Liver (tissue), 9 donors: ENCODE results near the gene YPEL2. TPM values are rescaled to one million over a fixed set of nuclear protein-coding genes. Genes with fewer than 3 reads are reported as not detected.

Source experiments
- DNase-seq: peaks from one replicate; pipeline ENCODE4 v3.0.0-alpha.2; 2017; ENCODE audit warnings: low spot score
- H3K27ac ChIP-seq, 2 donors: one replicate each; pipeline ENCODE4 v1.7.0; 2013; ENCODE audit warnings: inconsistent platforms in 2 of 2, low read length in 2 of 2, control low read depth in 1 of 2, low read depth in 1 of 2, mild to moderate bottlenecking in 1 of 2
- H3K27me3 ChIP-seq, 4 donors: one replicate each; pipeline versions ENCODE4 v1.6.1 to v1.7.0; 2013; ENCODE audit warnings: low read length in 3 of 4, inconsistent platforms in 1 of 4, mild to moderate bottlenecking in 1 of 4, moderate library complexity in 1 of 4; ENCODE audit not compliant: control insufficient read depth in 4 of 4, insufficient read depth in 4 of 4
- H3K36me3 ChIP-seq, 4 donors: one replicate each; pipeline versions ENCODE4 v1.6.1 to v1.7.0; 2013; ENCODE audit warnings: low read length in 3 of 4, mild to moderate bottlenecking in 3 of 4, low read depth in 1 of 4, moderate library complexity in 1 of 4; ENCODE audit not compliant: control insufficient read depth in 4 of 4, insufficient read depth in 3 of 4
- H3K4me1 ChIP-seq, 4 donors: one replicate each; pipeline versions ENCODE4 v1.6.1 to v1.7.0; 2013; ENCODE audit warnings: low read length in 3 of 4, mild to moderate bottlenecking in 3 of 4, moderate library complexity in 1 of 4; ENCODE audit not compliant: control insufficient read depth in 4 of 4, insufficient read depth in 4 of 4
- H3K4me3 ChIP-seq, 3 donors: one replicate each; pipeline versions ENCODE4 v1.6.1 to v1.7.0; 2013; ENCODE audit warnings: low read length in 3 of 3, control low read depth in 1 of 3, low read depth in 1 of 3, mild to moderate bottlenecking in 1 of 3
- H3K9ac ChIP-seq, 2 donors: one replicate each; pipeline ENCODE4 v1.7.0; 2013; ENCODE audit warnings: low read length in 2 of 2, mild to moderate bottlenecking in 2 of 2, moderate library complexity in 2 of 2, control low read depth in 1 of 2, low read depth in 1 of 2
- H3K9me3 ChIP-seq, 4 donors: one replicate each; pipeline versions ENCODE4 v1.6.1 to v1.7.0; 2013; ENCODE audit warnings: low read length in 3 of 4; ENCODE audit not compliant: control insufficient read depth in 4 of 4
- EGR1 ChIP-seq, 2 donors: IDR thresholded peaks; 2 replicates each; pipeline ENCODE4 v1.6.1; 2016 to 2018; ENCODE audit warnings: antibody characterized with exemption in 2 of 2, low read depth in 2 of 2
- FOXA1 ChIP-seq: IDR thresholded peaks from 2 replicates; pipeline ENCODE4 v1.6.1; 2016; ENCODE audit warnings: antibody characterized with exemption
- FOXA2 ChIP-seq: IDR thresholded peaks from 2 replicates; pipeline ENCODE4 v1.6.1; 2016; ENCODE audit warnings: antibody characterized with exemption
- GABPA ChIP-seq, 2 donors: IDR thresholded peaks in 1 of 2; conservative IDR thresholded peaks in 1 of 2; 2 replicates each; pipeline ENCODE4 v1.6.1; 2016; ENCODE audit warnings: antibody characterized with exemption in 2 of 2, mild to moderate bottlenecking in 1 of 2, moderate library complexity in 1 of 2
- HNF4A ChIP-seq, 2 donors: conservative IDR thresholded peaks; 2 replicates each; pipeline ENCODE4 v1.6.1; 2016; ENCODE audit warnings: antibody characterized with exemption in 2 of 2, mild to moderate bottlenecking in 2 of 2
- HNF4G ChIP-seq: IDR thresholded peaks from 2 replicates; pipeline ENCODE4 v1.6.1; 2016; ENCODE audit warnings: antibody characterized with exemption
- JUND ChIP-seq, 2 donors: IDR thresholded peaks; 2 replicates each; pipeline ENCODE4 v1.6.1; 2016; ENCODE audit warnings: antibody characterized with exemption in 2 of 2
- NR2F2 ChIP-seq: IDR thresholded peaks from 2 replicates; pipeline ENCODE4 v1.6.1; 2016; ENCODE audit warnings: antibody characterized with exemption
- RAD21 ChIP-seq, 2 donors: IDR thresholded peaks; 2 replicates each; pipeline ENCODE4 v1.6.1; 2016; ENCODE audit warnings: antibody characterized with exemption in 2 of 2, mild to moderate bottlenecking in 2 of 2
- RXRA ChIP-seq, 2 donors: IDR thresholded peaks; 2 replicates each; pipeline ENCODE4 v1.6.1; 2017 to 2018; ENCODE audit warnings: antibody characterized with exemption in 2 of 2, mild to moderate bottlenecking in 1 of 2
- SP1 ChIP-seq: IDR thresholded peaks from 2 replicates; pipeline ENCODE4 v1.6.1; 2018; ENCODE audit warnings: antibody characterized with exemption, mild to moderate bottlenecking
- TAF1 ChIP-seq: conservative IDR thresholded peaks from 2 replicates; pipeline ENCODE4 v1.6.1; 2016; ENCODE audit warnings: antibody characterized with exemption, mild to moderate bottlenecking
- YY1 ChIP-seq: IDR thresholded peaks from 2 replicates; pipeline ENCODE4 v1.6.1; 2016; ENCODE audit warnings: antibody characterized with exemption, mild to moderate bottlenecking
- WGBS: extraction: QIAGEN DNeasy Blood & Tissue Kit; methylation state at CpG from one replicate; pipeline ENCODE4 v1.1.7; 2013; 5-methylcytosine and 5-hydroxymethylcytosine counted together
- polyA plus RNA-seq, 2 donors: library from polyadenylated mRNA; stranded (reverse) in 1 of 2; unstranded in 1 of 2; fragments of 200-250 nt in 1 of 2; fragments of >200 nt in 1 of 2; fragmentation: Nextera tagmentation in 1 of 2; extraction: Ambion mirVana in 1 of 2; gene quantifications; one replicate each; pipeline versions ENCODE4 v1.2.1 to v1.2.3, GENCODE V29; 2013 to 2015
- total RNA-seq, 2 donors: library from RNA; depleted of rRNA; stranded (reverse); fragments of >200 nt; gene quantifications; one replicate each; pipeline ENCODE4 v1.2.3, GENCODE V29; 2014
- TF ChIP-seq, protein P1 (sequence below): IDR thresholded peaks from 2 replicates; pipeline ENCODE4 v1.6.1; 2016; ENCODE audit warnings: antibody characterized with exemption
- TF ChIP-seq, protein P2 (sequence below): fragments of 150-350 bp; IDR thresholded peaks from 2 replicates; pipeline ENCODE4 v1.5.1; 2017; ENCODE audit warnings: improper control_type of control experiment, low read depth, low read length; ENCODE audit not compliant: missing input control
- TF ChIP-seq, protein P3 (sequence below): IDR thresholded peaks from 2 replicates; pipeline ENCODE4 v1.6.1; 2016; ENCODE audit warnings: antibody characterized with exemption, mild to moderate bottlenecking
- TF ChIP-seq, protein P4 (sequence below): IDR thresholded peaks from 2 replicates; pipeline ENCODE4 v1.6.1; 2016; ENCODE audit warnings: antibody characterized with exemption
- TF ChIP-seq, protein P5 (sequence below): IDR thresholded peaks from 2 replicates; pipeline ENCODE4 v1.6.1; 2016; ENCODE audit warnings: antibody characterized with exemption
- donor health status: healthy.
- donor health status: healthy.
- donor health status: healthy.
- donor health status: healthy.
- donor health status: healthy.

YPEL2 gene
- total and polyA plus RNA-seq, 4 donors, result 4.2 to 23.8 (median 11.3) TPM

DNA sequence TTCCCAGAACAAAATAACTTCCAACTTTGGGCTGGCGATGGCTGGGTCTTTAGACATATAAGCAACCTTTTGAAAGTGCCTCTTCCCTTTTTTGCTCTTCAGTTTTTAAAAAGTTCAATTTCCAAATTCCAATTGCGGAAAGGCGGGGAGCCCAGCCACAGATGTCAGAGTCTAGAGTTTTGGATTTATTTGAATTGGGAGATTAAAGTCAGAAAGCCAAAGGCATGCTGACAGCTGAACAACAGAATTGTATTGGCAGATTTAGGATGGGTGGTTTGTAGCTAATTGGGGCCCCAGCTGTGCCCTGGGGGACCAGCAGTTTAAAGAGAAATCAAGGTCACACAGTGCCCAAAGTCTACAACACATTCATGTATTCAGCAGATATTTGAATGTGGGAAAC lies 10.5 kb downstream of the YPEL2 start:
- TF ChIP-seq HNF4G, result no peak
- no peak for TF ChIP-seq TAF1
- TF ChIP-seq RAD21 (IDR thresholded peaks at IDR 0.05), result no peak
- TF ChIP-seq, protein P1, sequence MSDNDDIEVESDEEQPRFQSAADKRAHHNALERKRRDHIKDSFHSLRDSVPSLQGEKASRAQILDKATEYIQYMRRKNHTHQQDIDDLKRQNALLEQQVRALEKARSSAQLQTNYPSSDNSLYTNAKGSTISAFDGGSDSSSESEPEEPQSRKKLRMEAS, result no peak
- no peak for TF ChIP-seq YY1
- TF ChIP-seq JUND (IDR thresholded peaks at IDR 0.05), result no peak
- TF ChIP-seq EGR1 (IDR thresholded peaks at IDR 0.05; ENCODE audit: low read depth in 2 of 2), result no peak
- no peak for TF ChIP-seq FOXA2
- 40% methylated on average over 3 of the region's 3 CpGs for WGBS
- H3K27ac ChIP-seq, result no peak overlapping the region
- H3K9ac ChIP-seq, result no peak overlapping the region
- no peak overlapping the region for H3K4me3 ChIP-seq
- H3K36me3 ChIP-seq, result peaks cover 0 to 6% (median 0%) of the 10 kb centered on the region in 4 donors
- no peaks in the 10 kb centered on the region for H3K27me3 ChIP-seq
- no peak for DNase-seq
- peaks cover 2 to 27% (median 16%) of the 10 kb centered on the region in 4 donors for H3K4me1 ChIP-seq
- H3K9me3 ChIP-seq, result no peaks in the 10 kb centered on the region

DNA sequence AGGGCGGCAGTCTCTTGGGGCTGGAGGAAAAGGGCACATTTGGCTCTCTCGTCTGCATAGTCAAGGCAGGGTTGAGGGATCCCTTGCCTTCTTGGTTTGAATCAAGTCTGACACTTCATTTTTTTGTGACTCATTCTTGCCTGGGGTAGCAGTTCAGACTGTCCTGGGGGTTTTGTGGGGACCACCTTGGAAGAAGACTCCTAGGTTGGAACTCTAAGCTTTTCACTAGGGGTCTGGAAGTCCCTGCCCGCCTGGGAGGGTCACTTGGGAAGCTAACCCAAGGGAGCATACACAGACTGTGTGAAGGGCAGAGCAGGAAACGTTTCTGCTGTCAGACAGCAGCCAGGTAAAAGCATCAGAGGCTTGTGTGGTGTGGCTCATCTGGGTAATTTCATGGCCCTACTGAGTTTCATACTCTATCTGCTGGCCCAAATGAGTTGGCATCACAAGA lies 11.3 kb downstream of the YPEL2 start:
- Histone ChIP-seq H3K27me3 (no peaks in the 10 kb centered on the region), H3K9ac (no peak overlapping the region), H3K4me3 (no peak overlapping the region), H3K27ac (no peak overlapping the region), H3K4me1 (peaks cover 2 to 33% (median 20%) of the 10 kb centered on the region in 4 donors), H3K36me3 (peaks cover 0 to 6% (median 0%) of the 10 kb centered on the region in 4 donors), H3K9me3 (no peaks in the 10 kb centered on the region)
- no peak for DNase-seq
- WGBS, result 80% methylated on average over 4 of the region's 4 CpGs
- TF ChIP-seq RAD21 (IDR thresholded peaks at IDR 0.05) (no peak), HNF4A (conservative IDR thresholded peaks at IDR 0.05) (no peak), FOXA2 (no peak), SP1 (no peak), RXRA (IDR thresholded peaks at IDR 0.05) (no peak), HNF4G (no peak), GABPA (IDR thresholded peaks at IDR 0.05 in 1 of 2, conservative IDR thresholded peaks at IDR 0.05 in 1 of 2) (no peak), JUND (IDR thresholded peaks at IDR 0.05) (no peak), TAF1 (no peak), NR2F2 (no peak), YY1 (no peak), FOXA1 (no peak), EGR1 (IDR thresholded peaks at IDR 0.05; ENCODE audit: low read depth in 2 of 2) (no peak)
- TF ChIP-seq, protein P2, sequence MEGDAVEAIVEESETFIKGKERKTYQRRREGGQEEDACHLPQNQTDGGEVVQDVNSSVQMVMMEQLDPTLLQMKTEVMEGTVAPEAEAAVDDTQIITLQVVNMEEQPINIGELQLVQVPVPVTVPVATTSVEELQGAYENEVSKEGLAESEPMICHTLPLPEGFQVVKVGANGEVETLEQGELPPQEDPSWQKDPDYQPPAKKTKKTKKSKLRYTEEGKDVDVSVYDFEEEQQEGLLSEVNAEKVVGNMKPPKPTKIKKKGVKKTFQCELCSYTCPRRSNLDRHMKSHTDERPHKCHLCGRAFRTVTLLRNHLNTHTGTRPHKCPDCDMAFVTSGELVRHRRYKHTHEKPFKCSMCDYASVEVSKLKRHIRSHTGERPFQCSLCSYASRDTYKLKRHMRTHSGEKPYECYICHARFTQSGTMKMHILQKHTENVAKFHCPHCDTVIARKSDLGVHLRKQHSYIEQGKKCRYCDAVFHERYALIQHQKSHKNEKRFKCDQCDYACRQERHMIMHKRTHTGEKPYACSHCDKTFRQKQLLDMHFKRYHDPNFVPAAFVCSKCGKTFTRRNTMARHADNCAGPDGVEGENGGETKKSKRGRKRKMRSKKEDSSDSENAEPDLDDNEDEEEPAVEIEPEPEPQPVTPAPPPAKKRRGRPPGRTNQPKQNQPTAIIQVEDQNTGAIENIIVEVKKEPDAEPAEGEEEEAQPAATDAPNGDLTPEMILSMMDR, result no peak
- TF ChIP-seq, protein P3, sequence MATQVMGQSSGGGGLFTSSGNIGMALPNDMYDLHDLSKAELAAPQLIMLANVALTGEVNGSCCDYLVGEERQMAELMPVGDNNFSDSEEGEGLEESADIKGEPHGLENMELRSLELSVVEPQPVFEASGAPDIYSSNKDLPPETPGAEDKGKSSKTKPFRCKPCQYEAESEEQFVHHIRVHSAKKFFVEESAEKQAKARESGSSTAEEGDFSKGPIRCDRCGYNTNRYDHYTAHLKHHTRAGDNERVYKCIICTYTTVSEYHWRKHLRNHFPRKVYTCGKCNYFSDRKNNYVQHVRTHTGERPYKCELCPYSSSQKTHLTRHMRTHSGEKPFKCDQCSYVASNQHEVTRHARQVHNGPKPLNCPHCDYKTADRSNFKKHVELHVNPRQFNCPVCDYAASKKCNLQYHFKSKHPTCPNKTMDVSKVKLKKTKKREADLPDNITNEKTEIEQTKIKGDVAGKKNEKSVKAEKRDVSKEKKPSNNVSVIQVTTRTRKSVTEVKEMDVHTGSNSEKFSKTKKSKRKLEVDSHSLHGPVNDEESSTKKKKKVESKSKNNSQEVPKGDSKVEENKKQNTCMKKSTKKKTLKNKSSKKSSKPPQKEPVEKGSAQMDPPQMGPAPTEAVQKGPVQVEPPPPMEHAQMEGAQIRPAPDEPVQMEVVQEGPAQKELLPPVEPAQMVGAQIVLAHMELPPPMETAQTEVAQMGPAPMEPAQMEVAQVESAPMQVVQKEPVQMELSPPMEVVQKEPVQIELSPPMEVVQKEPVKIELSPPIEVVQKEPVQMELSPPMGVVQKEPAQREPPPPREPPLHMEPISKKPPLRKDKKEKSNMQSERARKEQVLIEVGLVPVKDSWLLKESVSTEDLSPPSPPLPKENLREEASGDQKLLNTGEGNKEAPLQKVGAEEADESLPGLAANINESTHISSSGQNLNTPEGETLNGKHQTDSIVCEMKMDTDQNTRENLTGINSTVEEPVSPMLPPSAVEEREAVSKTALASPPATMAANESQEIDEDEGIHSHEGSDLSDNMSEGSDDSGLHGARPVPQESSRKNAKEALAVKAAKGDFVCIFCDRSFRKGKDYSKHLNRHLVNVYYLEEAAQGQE, result no peak
- TF ChIP-seq, protein P4, sequence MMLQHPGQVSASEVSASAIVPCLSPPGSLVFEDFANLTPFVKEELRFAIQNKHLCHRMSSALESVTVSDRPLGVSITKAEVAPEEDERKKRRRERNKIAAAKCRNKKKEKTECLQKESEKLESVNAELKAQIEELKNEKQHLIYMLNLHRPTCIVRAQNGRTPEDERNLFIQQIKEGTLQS, result no peak
- TF ChIP-seq, protein P1, result no peak
- TF ChIP-seq, protein P5, sequence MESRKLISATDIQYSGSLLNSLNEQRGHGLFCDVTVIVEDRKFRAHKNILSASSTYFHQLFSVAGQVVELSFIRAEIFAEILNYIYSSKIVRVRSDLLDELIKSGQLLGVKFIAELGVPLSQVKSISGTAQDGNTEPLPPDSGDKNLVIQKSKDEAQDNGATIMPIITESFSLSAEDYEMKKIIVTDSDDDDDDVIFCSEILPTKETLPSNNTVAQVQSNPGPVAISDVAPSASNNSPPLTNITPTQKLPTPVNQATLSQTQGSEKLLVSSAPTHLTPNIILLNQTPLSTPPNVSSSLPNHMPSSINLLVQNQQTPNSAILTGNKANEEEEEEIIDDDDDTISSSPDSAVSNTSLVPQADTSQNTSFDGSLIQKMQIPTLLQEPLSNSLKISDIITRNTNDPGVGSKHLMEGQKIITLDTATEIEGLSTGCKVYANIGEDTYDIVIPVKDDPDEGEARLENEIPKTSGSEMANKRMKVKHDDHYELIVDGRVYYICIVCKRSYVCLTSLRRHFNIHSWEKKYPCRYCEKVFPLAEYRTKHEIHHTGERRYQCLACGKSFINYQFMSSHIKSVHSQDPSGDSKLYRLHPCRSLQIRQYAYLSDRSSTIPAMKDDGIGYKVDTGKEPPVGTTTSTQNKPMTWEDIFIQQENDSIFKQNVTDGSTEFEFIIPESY, result no peak
